Ascending aorta (tissue), 2 donors: ENCODE data around the gene DHCR7. TPM values are rescaled to one million over a fixed set of nuclear protein-coding genes. Genes with fewer than 3 reads are reported as not detected.

Source experiments
- DNase-seq, 2 donors: peaks; one replicate each; pipeline ENCODE4 v3.0.0-alpha.2; 2019; ENCODE audit warnings: low spot score in 2 of 2
- H3K27ac ChIP-seq, 2 donors: fragments of 200-600 bp; sonication (generic); one replicate each; pipeline ENCODE4 v1.5.1; 2016 to 2017; ENCODE audit warnings: mild to moderate bottlenecking in 1 of 2
- H3K27me3 ChIP-seq: fragments of 200-600 bp; sonication (generic); one replicate; pipeline ENCODE4 v1.5.1; 2017
- H3K36me3 ChIP-seq, 2 donors: fragments of 200-600 bp; sonication (generic); one replicate each; pipeline ENCODE4 v1.5.1; 2016
- H3K4me1 ChIP-seq, 2 donors: fragments of 200-600 bp; sonication (generic); one replicate each; pipeline ENCODE4 v1.5.1; 2016 to 2017; ENCODE audit warnings: mild to moderate bottlenecking in 1 of 2
- H3K4me3 ChIP-seq, 2 donors: fragments of 200-600 bp; sonication (generic); one replicate each; pipeline ENCODE4 v1.5.1; 2016 to 2017; ENCODE audit warnings: mild to moderate bottlenecking in 1 of 2
- H3K9me3 ChIP-seq, 2 donors: fragments of 200-600 bp; sonication (generic); one replicate each; pipeline ENCODE4 v1.5.1; 2016
- CTCF ChIP-seq, 3 experiments: fragments of 200-600 bp in 2 of 3; fragments of 450-650 bp in 1 of 3; sonication (generic) in 2 of 3; IDR thresholded peaks; one replicate each; pipeline ENCODE4 v1.5.1; 2016 to 2019; ENCODE audit warnings: antibody characterized with exemption in 3 of 3, mild to moderate bottlenecking in 1 of 3, moderate library complexity in 1 of 3
- intact Hi-C: fragments of 100-400 bp; cut with DNase I; formaldehyde crosslinking; loops from one replicate; pipeline ENCODE4 v1.15.1; 2023
- total RNA-seq: library from RNA; depleted of rRNA; stranded (reverse); fragments of >200 nt; gene quantifications from one replicate; pipeline ENCODE4 v1.1.0, GENCODE V29; 2016

DHCR7 gene
- total RNA-seq, 1 donor from 2014 or later, result 66.2 TPM

- Histone ChIP-seq H3K4me1 (peaks cover 1 to 9% of the 10 kb centered on the region in 2 donors), H3K4me3 (no peak overlapping the region), H3K27me3 (no peaks in the 10 kb centered on the region), H3K36me3 (peaks cover 21 to 41% of the 10 kb centered on the region in 2 donors), H3K9me3 (no peaks in the 10 kb centered on the region), H3K27ac (no peak overlapping the region)
- intact Hi-C loops, result loop anchor here (10.0 kb wide), 1 partner anchor 341 kb away; no protein-coding TSS in a partner anchor
- no peak for DNase-seq
- no peak for TF ChIP-seq CTCF (IDR thresholded peaks at IDR 0.05)
These were observed 4.3 kb downstream of the DHCR7 start for GRCh38 chr11:71443736-71444445.

GRCh38 chr11:71442880-71443279, 5.3 kb downstream of the DHCR7 start:
- no peaks in the 10 kb centered on the region for H3K27me3 ChIP-seq
- DNase-seq, result no peak
- no peak overlapping the region for H3K27ac ChIP-seq
- intact Hi-C loops, result loop anchor here (10.0 kb wide), 1 partner anchor 342 kb away; no protein-coding TSS in a partner anchor
- TF ChIP-seq CTCF (IDR thresholded peaks at IDR 0.05), result no peak
- H3K9me3 ChIP-seq, result no peaks in the 10 kb centered on the region
- no peak overlapping the region for H3K4me3 ChIP-seq
- H3K4me1 ChIP-seq, result peaks cover 0 to 5% of the 10 kb centered on the region in 2 donors
- H3K36me3 ChIP-seq, result peaks cover 28 to 51% of the 10 kb centered on the region in 2 donors

GRCh38 chr11:71442123-71442522, 6.1 kb downstream of the DHCR7 start:
- Histone ChIP-seq H3K27ac (no peak overlapping the region), H3K9me3 (no peaks in the 10 kb centered on the region), H3K36me3 (peaks cover 34 to 58% of the 10 kb centered on the region in 2 donors), H3K27me3 (no peaks in the 10 kb centered on the region), H3K4me1 (no peaks in the 10 kb centered on the region), H3K4me3 (no peak overlapping the region)
- no peak for DNase-seq
- intact Hi-C loops, result loop anchor here (10.0 kb wide), 1 partner anchor 343 kb away; no protein-coding TSS in a partner anchor
- TF ChIP-seq CTCF (IDR thresholded peaks at IDR 0.05), result no peak

GRCh38 chr11:71441251-71441650, 6.9 kb downstream of the DHCR7 start:
- intact Hi-C loops, result loop anchor here (10.0 kb wide), 1 partner anchor 344 kb away; no protein-coding TSS in a partner anchor
- DNase-seq, result no peak
- no peak for TF ChIP-seq CTCF (IDR thresholded peaks at IDR 0.05)
- Histone ChIP-seq H3K27me3 (no peaks in the 10 kb centered on the region), H3K4me1 (no peaks in the 10 kb centered on the region), H3K9me3 (no peaks in the 10 kb centered on the region), H3K4me3 (no peak overlapping the region), H3K36me3 (peaks cover 38 to 64% of the 10 kb centered on the region in 2 donors), H3K27ac (no peak overlapping the region)

- DNase-seq, result no peak
- H3K36me3 ChIP-seq, result peaks cover 38 to 70% of the 10 kb centered on the region in 2 donors
- no peak overlapping the region for H3K27ac ChIP-seq
- TF ChIP-seq CTCF (IDR thresholded peaks at IDR 0.05), result no peak
- H3K4me3 ChIP-seq, result no peak overlapping the region
- no peaks in the 10 kb centered on the region for H3K4me1 ChIP-seq
- H3K27me3 ChIP-seq, result no peaks in the 10 kb centered on the region
- no peaks in the 10 kb centered on the region for H3K9me3 ChIP-seq
- intact Hi-C loops, result loop anchor here (10.0 kb wide), 1 partner anchor 345 kb away; no protein-coding TSS in a partner anchor
These were observed 8.0 kb downstream of the DHCR7 start for GRCh38 chr11:71440021-71440755.
